Measurements from ENCODE around the gene EHF. TPM values are rescaled to one million over a fixed set of nuclear protein-coding genes. Genes with fewer than 3 reads are reported as not detected.
A peak's percentile ranks its signal among the peaks of the same experiment; 100 is the strongest.

EHF gene
- total RNA-seq, 1 donor from 2014 or later, result not detected

- Mint-ChIP-seq H3K27me3 (ENCODE audit: unreplicated experiment) (no peaks in the 10 kb centered on the region), H3K4me3 (ENCODE audit: unreplicated experiment) (no peak overlapping the region), H3K36me3 (ENCODE audit: unreplicated experiment) (no peaks in the 10 kb centered on the region), H3K9me3 (ENCODE audit: unreplicated experiment) (no peaks in the 10 kb centered on the region), H3K4me1 (ENCODE audit: unreplicated experiment) (peaks cover 51% of the 10 kb centered on the region), H3K27ac (ENCODE audit: unreplicated experiment) (peak overlapping the region; percentile 15)
- DNase-seq (ENCODE audit: extremely low spot score, unreplicated experiment), result no peak
- TF ChIP-seq CTCF (IDR thresholded peaks at IDR 0.05), result no peak
Measured at GRCh38 chr11:34640050-34640923, 19.4 kb downstream of the EHF start.

- Mint-ChIP-seq H3K36me3 (ENCODE audit: unreplicated experiment) (no peaks in the 10 kb centered on the region), H3K4me3 (ENCODE audit: unreplicated experiment) (no peak overlapping the region), H3K9me3 (ENCODE audit: unreplicated experiment) (no peaks in the 10 kb centered on the region), H3K27ac (ENCODE audit: unreplicated experiment) (peak overlapping the region; percentile 15), H3K27me3 (ENCODE audit: unreplicated experiment) (no peaks in the 10 kb centered on the region), H3K4me1 (ENCODE audit: unreplicated experiment) (peaks cover 55% of the 10 kb centered on the region)
- DNase-seq (ENCODE audit: extremely low spot score, unreplicated experiment), result no peak
- no peak for TF ChIP-seq CTCF (IDR thresholded peaks at IDR 0.05)
Measured at GRCh38 chr11:34640924-34641275, 20.0 kb downstream of the EHF start.

GRCh38 chr11:34641456-34641855 lies 20.6 kb downstream of the EHF start:
- Mint-ChIP-seq H3K36me3 (ENCODE audit: unreplicated experiment) (no peaks in the 10 kb centered on the region), H3K27ac (ENCODE audit: unreplicated experiment) (no peak overlapping the region), H3K4me1 (ENCODE audit: unreplicated experiment) (peaks cover 56% of the 10 kb centered on the region), H3K9me3 (ENCODE audit: unreplicated experiment) (no peaks in the 10 kb centered on the region), H3K4me3 (ENCODE audit: unreplicated experiment) (no peak overlapping the region), H3K27me3 (ENCODE audit: unreplicated experiment) (no peaks in the 10 kb centered on the region)
- DNase-seq (ENCODE audit: extremely low spot score, unreplicated experiment), result no peak
- no peak for TF ChIP-seq CTCF (IDR thresholded peaks at IDR 0.05)

GRCh38 chr11:34642001-34642554 lies 21.2 kb downstream of the EHF start:
- DNase-seq (ENCODE audit: extremely low spot score, unreplicated experiment), result no peak
- H3K4me3 Mint-ChIP-seq (ENCODE audit: unreplicated experiment), result no peak overlapping the region
- no peak overlapping the region for H3K27ac Mint-ChIP-seq (ENCODE audit: unreplicated experiment)
- H3K4me1 Mint-ChIP-seq (ENCODE audit: unreplicated experiment), result peaks cover 62% of the 10 kb centered on the region
- no peaks in the 10 kb centered on the region for H3K9me3 Mint-ChIP-seq (ENCODE audit: unreplicated experiment)
- no peak for TF ChIP-seq CTCF (IDR thresholded peaks at IDR 0.05)
- H3K36me3 Mint-ChIP-seq (ENCODE audit: unreplicated experiment), result no peaks in the 10 kb centered on the region
- H3K27me3 Mint-ChIP-seq (ENCODE audit: unreplicated experiment), result no peaks in the 10 kb centered on the region

- Mint-ChIP-seq H3K27ac (ENCODE audit: unreplicated experiment) (no peak overlapping the region), H3K9me3 (ENCODE audit: unreplicated experiment) (no peaks in the 10 kb centered on the region), H3K4me3 (ENCODE audit: unreplicated experiment) (no peak overlapping the region), H3K4me1 (ENCODE audit: unreplicated experiment) (peaks cover 64% of the 10 kb centered on the region), H3K36me3 (ENCODE audit: unreplicated experiment) (no peaks in the 10 kb centered on the region), H3K27me3 (ENCODE audit: unreplicated experiment) (no peaks in the 10 kb centered on the region)
- TF ChIP-seq CTCF (IDR thresholded peaks at IDR 0.05), result no peak
- DNase-seq (ENCODE audit: extremely low spot score, unreplicated experiment), result no peak
Measured at GRCh38 chr11:34642873-34643272, 22.0 kb downstream of the EHF start.
